Calu3 (cell line): Measurements from ENCODE around the gene LSP1. TPM values are rescaled to one million over a fixed set of nuclear protein-coding genes. Genes with fewer than 3 reads are reported as not detected.

Source experiments
- BruUV-seq: library from RNA; stranded (reverse); fragments of 400-500 nt; replicated peaks from 2 replicates; lab custom pipeline; 2021; lab: Mats Ljungman, UMichigan
- CTCF ChIA-PET: fragments of 300-600 bp; sonication (Branson Sonifier 250); formaldehyde crosslinking; loops from one replicate; lab custom pipeline; 2022; ENCODE audit warnings: antibody characterized with exemption; lab: Charles Lee
- DNase-seq: peaks from one replicate; pipeline ENCODE4 v3.0.0; 2022
- H3K27ac Mint-ChIP-seq: one replicate; pipeline ENCODE4 v1.8.0; 2022; ENCODE audit warnings: mixed read lengths; ENCODE audit not compliant: unreplicated experiment
- H3K27me3 Mint-ChIP-seq: one replicate; pipeline ENCODE4 v1.8.0; 2022; ENCODE audit warnings: mixed read lengths; ENCODE audit not compliant: unreplicated experiment
- H3K36me3 Mint-ChIP-seq: one replicate; pipeline ENCODE4 v1.8.0; 2022; ENCODE audit warnings: mild to moderate bottlenecking, moderate library complexity, mixed read lengths; ENCODE audit not compliant: insufficient read depth, unreplicated experiment
- H3K4me1 Mint-ChIP-seq: one replicate; pipeline ENCODE4 v1.8.0; 2022; ENCODE audit warnings: mild to moderate bottlenecking, low read depth, mixed read lengths; ENCODE audit not compliant: unreplicated experiment
- H3K4me3 Mint-ChIP-seq: one replicate; pipeline ENCODE4 v1.8.0; 2022; ENCODE audit warnings: mild to moderate bottlenecking, low read depth, moderate library complexity, mixed read lengths; ENCODE audit not compliant: unreplicated experiment
- H3K9me3 Mint-ChIP-seq: one replicate; pipeline ENCODE4 v1.8.0; 2022; ENCODE audit warnings: low read depth, mixed read lengths; ENCODE audit not compliant: unreplicated experiment
- CTCF ChIP-seq: fragments of 200-600 bp; IDR thresholded peaks from one replicate; pipeline ENCODE4 v1.8.0; 2022; ENCODE audit warnings: antibody characterized with exemption; ENCODE audit not compliant: unreplicated experiment
- intact Hi-C: fragments of 100-400 bp; cut with micrococcal nuclease; formaldehyde crosslinking; loops from one replicate; pipeline ENCODE4 v1.10.0; 2022; ENCODE audit not compliant: unreplicated experiment
- total RNA-seq: library from RNA; stranded (reverse); gene quantifications from 2 replicates; pipeline ENCODE4 v1.2.3, GENCODE V29; 2022

The LSP1 gene
- total RNA-seq, 1 experiment from 2014 or later, result not detected

- CTCF ChIA-PET, result interaction anchor here (0.7 kb wide), 1 partner anchor 318 kb away, joined by 3 read pairs; no protein-coding TSS in a partner anchor
These were observed 43.6 kb downstream of the LSP1 start for GRCh38 chr11:1896468-1896867.

GRCh38 chr11:1896923-1897322 lies 44.0 kb downstream of the LSP1 start:
- CTCF ChIA-PET, result no interaction called here
- BruUV-seq, result no TSS peak
- Mint-ChIP-seq H3K4me3 (no peak overlapping the region), H3K9me3 (peaks cover 2% of the 10 kb centered on the region), H3K27me3 (peaks cover 86% of the 10 kb centered on the region), H3K27ac (no peak overlapping the region), H3K36me3 (no peaks in the 10 kb centered on the region), H3K4me1 (no peaks in the 10 kb centered on the region)
- DNase-seq, result no peak
- no peak for TF ChIP-seq CTCF
- intact Hi-C loops, result no loop called here

More at GRCh38 chr11:1896468-1896867, 43.6 kb downstream of the LSP1 start:
- Mint-ChIP-seq H3K9me3 (peaks cover 2% of the 10 kb centered on the region), H3K27me3 (peaks cover 82% of the 10 kb centered on the region), H3K4me3 (no peak overlapping the region), H3K27ac (no peak overlapping the region), H3K36me3 (no peaks in the 10 kb centered on the region), H3K4me1 (no peaks in the 10 kb centered on the region)
- no peak for TF ChIP-seq CTCF
- no TSS peak for BruUV-seq
- intact Hi-C loops, result no loop called here
- no peak for DNase-seq

DNA sequence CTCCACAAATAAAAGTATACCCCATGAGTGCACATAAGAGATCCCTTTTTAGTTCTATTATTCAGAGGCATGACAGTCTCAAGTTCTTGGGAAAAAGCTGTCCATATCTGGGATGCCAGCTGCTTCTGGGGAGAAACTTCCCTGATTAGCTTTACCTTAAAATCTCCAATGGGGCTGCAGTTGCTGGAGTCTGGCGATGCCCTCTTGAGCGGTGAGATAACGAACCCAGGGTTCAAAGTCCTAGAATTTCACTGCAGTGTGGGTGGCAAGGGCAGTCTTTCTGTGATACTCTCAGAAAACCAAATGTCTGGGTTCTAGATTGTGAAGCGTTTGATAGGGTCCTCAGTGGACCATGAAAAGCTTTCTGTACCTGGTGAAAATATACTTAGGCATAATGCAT lies 46.2 kb downstream of the LSP1 start:
- CTCF ChIA-PET, result no interaction called here

GRCh38 chr11:1899686-1900085 lies 46.8 kb downstream of the LSP1 start:
- intact Hi-C loops, result no loop called here
- H3K27me3 Mint-ChIP-seq, result peaks cover 67% of the 10 kb centered on the region
- no peaks in the 10 kb centered on the region for H3K4me1 Mint-ChIP-seq
- no peak overlapping the region for H3K27ac Mint-ChIP-seq
- CTCF ChIA-PET, result no interaction called here
- no TSS peak for BruUV-seq
- DNase-seq, result no peak
- H3K4me3 Mint-ChIP-seq, result no peak overlapping the region
- no peaks in the 10 kb centered on the region for H3K36me3 Mint-ChIP-seq
- H3K9me3 Mint-ChIP-seq, result no peaks in the 10 kb centered on the region
- no peak for TF ChIP-seq CTCF

More for the DNA sequence above, 46.2 kb downstream of the LSP1 start:
- DNase-seq, result no peak
- H3K36me3 Mint-ChIP-seq, result no peaks in the 10 kb centered on the region
- intact Hi-C loops, result no loop called here
- peaks cover 67% of the 10 kb centered on the region for H3K27me3 Mint-ChIP-seq
- H3K4me3 Mint-ChIP-seq, result no peak overlapping the region
- no peaks in the 10 kb centered on the region for H3K9me3 Mint-ChIP-seq
- H3K27ac Mint-ChIP-seq, result no peak overlapping the region
- TF ChIP-seq CTCF, result no peak
- no TSS peak for BruUV-seq
- H3K4me1 Mint-ChIP-seq, result no peaks in the 10 kb centered on the region
